Endodermal cell (in vitro differentiated cells): Measurements from ENCODE around the gene NUP88. TPM values are rescaled to one million over a fixed set of nuclear protein-coding genes. Genes with fewer than 3 reads are reported as not detected.

ENCODE experiments used
- DNase-seq: peaks from one replicate; pipeline ENCODE4 v3.0.0-alpha.2; 2017
- H3K27ac ChIP-seq: 2 replicates; pipeline ENCODE4 v1.5.1; 2013; ENCODE audit warnings: mild to moderate bottlenecking, low read depth, low read length, moderate library complexity
- H3K27me3 ChIP-seq: 2 replicates; pipeline ENCODE4 v1.6.1; 2013; ENCODE audit warnings: mild to moderate bottlenecking, low read length, moderate library complexity; ENCODE audit not compliant: insufficient read depth, control insufficient read depth, poor library complexity, severe bottlenecking
- H3K36me3 ChIP-seq: 2 replicates; pipeline ENCODE4 v1.7.0; 2013; ENCODE audit warnings: mild to moderate bottlenecking, low read length, moderate library complexity; ENCODE audit not compliant: control insufficient read depth, insufficient read depth
- H3K4me1 ChIP-seq: one replicate; pipeline ENCODE4 v1.7.0; 2013; ENCODE audit warnings: low read length; ENCODE audit not compliant: control insufficient read depth, insufficient read depth
- H3K4me3 ChIP-seq: 2 replicates; pipeline ENCODE4 v1.5.1; 2013; ENCODE audit warnings: mild to moderate bottlenecking, low read length, moderate library complexity
- H3K9ac ChIP-seq: 2 replicates; pipeline ENCODE4 v1.6.1; 2013; ENCODE audit warnings: mild to moderate bottlenecking, low read length, moderate library complexity; ENCODE audit not compliant: poor library complexity, severe bottlenecking; ENCODE audit errors: extremely low read depth
- H3K9me3 ChIP-seq: 2 replicates; pipeline ENCODE4 v1.6.1; 2013; ENCODE audit warnings: mild to moderate bottlenecking, low read length, moderate library complexity; ENCODE audit not compliant: control insufficient read depth
- H3K27ac Mint-ChIP-seq: 2 replicates; pipeline ENCODE4 v1.8.0; 2020; ENCODE audit warnings: mixed read lengths
- H3K27me3 Mint-ChIP-seq: 2 replicates; pipeline ENCODE4 v1.8.0; 2021; ENCODE audit warnings: mild to moderate bottlenecking, mixed read lengths; ENCODE audit not compliant: insufficient read depth
- H3K36me3 Mint-ChIP-seq: 2 replicates; pipeline ENCODE4 v1.8.0; 2020; ENCODE audit warnings: low read depth, mixed read lengths
- H3K4me1 Mint-ChIP-seq: 2 replicates; pipeline ENCODE4 v1.8.0; 2020; ENCODE audit warnings: mixed read lengths
- H3K4me3 Mint-ChIP-seq: 2 replicates; pipeline ENCODE4 v1.8.0; 2020; ENCODE audit warnings: mild to moderate bottlenecking, moderate library complexity, mixed read lengths
- H3K9me3 Mint-ChIP-seq: 2 replicates; pipeline ENCODE4 v1.8.0; 2020; ENCODE audit warnings: mild to moderate bottlenecking, mixed read lengths
- WGBS, 2 experiments: methylation state at CpG; one replicate each; pipeline versions ENCODE4 v1.1.5 to v1.1.7; 2013; ENCODE audit warnings: missing lambda C conversion rate in 2 of 2, mixed read lengths in 1 of 2; ENCODE audit not compliant: insufficient coverage in 1 of 2, insufficient read length in 1 of 2; 5-methylcytosine and 5-hydroxymethylcytosine counted together
- long read RNA-seq, 4 experiments: library from polyadenylated mRNA in 2 of 4; library from RNA in 1 of 4; library from capped mRNA in 1 of 4; stranded (forward) in 3 of 4; unstranded in 1 of 4; transcript quantifications; one replicate each; pipeline ENCODE4 v2.0.0, GENCODE V29; 2020 to 2021; ENCODE audit warnings: inconsistent platforms in 1 of 4
- polyA plus RNA-seq, 2 experiments: library from polyadenylated mRNA; stranded (reverse); fragments of 50-300 nt; gene quantifications; one replicate each; pipeline ENCODE4 v1.2.3, GENCODE V29; 2013
- total RNA-seq, 2 donors: library from RNA; stranded (reverse); fragmentation: NEBNext Ultra II Directional in 1 of 2; extraction: Animal tissue kit (Norgen Biotek cat#: 25700) in 1 of 2; gene quantifications; 2 replicates in 1 of 2; 3 replicates in 1 of 2; pipeline ENCODE4 v1.2.1, GENCODE V29; 2021
- TF ChIP-seq, protein P1 (sequence below): fragments of 200-600 bp; sonication (generic); conservative IDR thresholded peaks from 2 replicates; pipeline ENCODE4 v1.5.0; 2021; ENCODE audit warnings: antibody characterized with exemption, mild to moderate bottlenecking

Gene NUP88
- total RNA-seq: 10 to 100 TPM; 72.2 to 79.0 TPM
- 65.3 TPM for polyA plus RNA-seq (2013, experiment 1 of 2)
- polyA plus RNA-seq (2013, experiment 2 of 2): 56.1 TPM
- long read RNA-seq, experiment 1, transcript NUP88-207 (17 exons, 2,916 nt): major isoform, 6 of 23 reads
- long read RNA-seq, experiment 1, partial matches to known transcripts: 6 of 23 reads
- long read RNA-seq, experiment 1, other reads (novel, unspliced or antisense): 10 of 23 reads
- long read RNA-seq, experiment 2, transcript NUP88-207 (17 exons, 2,916 nt): major isoform, 90 of 128 reads
- long read RNA-seq, experiment 2, transcript NUP88-201 (17 exons, 2,194 nt): minor isoform, 8 of 128 reads
- long read RNA-seq, experiment 2, partial matches to known transcripts: 4 of 128 reads
- long read RNA-seq, experiment 2, other reads (novel, unspliced or antisense): 23 of 128 reads
- long read RNA-seq, experiment 3, transcript NUP88-201 (17 exons, 2,194 nt): minor isoform, 13 of 352 reads
- long read RNA-seq, experiment 3, transcript NUP88-207 (17 exons, 2,916 nt): major isoform, 209 of 352 reads
- long read RNA-seq, experiment 3, partial matches to known transcripts: 81 of 352 reads
- long read RNA-seq, experiment 3, other reads (novel, unspliced or antisense): 46 of 352 reads
- long read RNA-seq, experiment 4, transcript NUP88-207 (17 exons, 2,916 nt): major isoform, 7 of 18 reads
- long read RNA-seq, experiment 4, partial matches to known transcripts: 5 of 18 reads
- long read RNA-seq, experiment 4, other reads (novel, unspliced or antisense): 6 of 18 reads

DNA sequence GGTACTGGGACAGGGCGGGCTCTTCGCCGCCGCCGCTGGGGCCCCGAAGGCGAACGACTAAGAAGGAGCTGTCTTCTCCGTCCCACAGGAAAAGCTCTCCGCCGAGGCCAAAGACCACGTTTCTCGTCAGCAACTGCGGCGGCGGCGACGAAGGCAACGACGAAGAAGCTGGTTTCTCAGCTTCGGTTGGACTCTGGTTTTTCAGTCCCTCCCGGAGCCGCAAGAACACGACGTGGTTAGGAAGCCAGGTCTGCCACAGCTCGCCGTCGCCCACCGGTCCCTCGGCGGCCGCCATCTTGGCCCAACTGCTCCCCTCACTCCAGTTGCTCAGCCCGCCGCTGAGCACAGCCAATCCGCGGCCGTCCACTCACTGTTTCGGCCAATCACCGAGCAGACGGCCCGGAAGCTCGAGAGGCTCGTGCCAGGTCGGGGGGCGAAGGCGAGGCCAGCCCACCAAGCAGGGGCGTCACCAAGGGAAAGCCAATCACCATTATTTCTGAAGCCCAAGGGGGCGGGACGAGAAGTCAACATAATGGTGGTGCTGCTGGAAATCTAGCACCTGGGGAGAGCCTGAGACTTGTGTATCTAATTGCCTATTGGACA lies at the start of gene NUP88:
NUP88 (minus strand) TSS at position 307 of the 603 bp plus-strand sequence; CDS start at position 295, 12 bp downstream.
- H3K36me3 ChIP-seq: peaks cover 47% of the 10 kb centered on the region
- H3K36me3 Mint-ChIP-seq: peaks cover 33% of the 10 kb centered on the region

DNA sequence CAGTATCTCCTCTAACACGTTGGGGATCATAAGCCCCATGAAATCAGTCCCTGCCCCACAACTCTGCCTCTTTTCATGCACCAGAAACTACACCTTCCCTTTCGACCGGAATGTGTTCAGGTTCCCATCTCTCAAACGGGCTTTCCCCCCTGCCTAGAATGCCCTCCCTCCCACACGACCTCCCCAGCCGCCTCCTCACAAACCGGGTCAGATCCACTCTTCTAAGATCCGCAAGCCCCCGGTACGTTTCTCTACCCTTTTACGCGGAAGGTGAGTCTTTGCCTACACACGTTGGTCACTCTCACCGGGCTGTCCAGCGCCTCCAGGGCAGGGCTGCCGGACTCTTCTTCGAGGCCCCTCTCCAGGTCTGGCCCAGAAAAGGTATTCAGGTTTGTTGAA lies 48.6 kb upstream of the NUP88 start:
- Mint-ChIP-seq H3K27ac (peak overlapping the region; percentile 83), H3K4me3 (peak overlapping the region; percentile 82), H3K36me3 (peaks cover 16% of the 10 kb centered on the region), H3K9me3 (no peaks in the 10 kb centered on the region), H3K4me1 (peaks cover 28% of the 10 kb centered on the region), H3K27me3 (no peaks in the 10 kb centered on the region)
- WGBS, 2 experiments: 0 to 1% methylated on average over 10 to 17 of the region's 17 CpGs
- Histone ChIP-seq H3K4me3 (peak overlapping the region; percentile 94), H3K4me1 (peaks cover 12% of the 10 kb centered on the region), H3K36me3 (peaks cover 20% of the 10 kb centered on the region), H3K27me3 (no peaks in the 10 kb centered on the region), H3K9ac (peak overlapping the region; percentile 60), H3K9me3 (no peaks in the 10 kb centered on the region), H3K27ac (peak overlapping the region; percentile 40)
- TF ChIP-seq, protein P1, sequence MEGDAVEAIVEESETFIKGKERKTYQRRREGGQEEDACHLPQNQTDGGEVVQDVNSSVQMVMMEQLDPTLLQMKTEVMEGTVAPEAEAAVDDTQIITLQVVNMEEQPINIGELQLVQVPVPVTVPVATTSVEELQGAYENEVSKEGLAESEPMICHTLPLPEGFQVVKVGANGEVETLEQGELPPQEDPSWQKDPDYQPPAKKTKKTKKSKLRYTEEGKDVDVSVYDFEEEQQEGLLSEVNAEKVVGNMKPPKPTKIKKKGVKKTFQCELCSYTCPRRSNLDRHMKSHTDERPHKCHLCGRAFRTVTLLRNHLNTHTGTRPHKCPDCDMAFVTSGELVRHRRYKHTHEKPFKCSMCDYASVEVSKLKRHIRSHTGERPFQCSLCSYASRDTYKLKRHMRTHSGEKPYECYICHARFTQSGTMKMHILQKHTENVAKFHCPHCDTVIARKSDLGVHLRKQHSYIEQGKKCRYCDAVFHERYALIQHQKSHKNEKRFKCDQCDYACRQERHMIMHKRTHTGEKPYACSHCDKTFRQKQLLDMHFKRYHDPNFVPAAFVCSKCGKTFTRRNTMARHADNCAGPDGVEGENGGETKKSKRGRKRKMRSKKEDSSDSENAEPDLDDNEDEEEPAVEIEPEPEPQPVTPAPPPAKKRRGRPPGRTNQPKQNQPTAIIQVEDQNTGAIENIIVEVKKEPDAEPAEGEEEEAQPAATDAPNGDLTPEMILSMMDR: no peak
- no peak for DNase-seq

More for the DNA sequence above, at the start of gene NUP88:
- peak; percentile 100 for DNase-seq
- Mint-ChIP-seq H3K4me1 (peaks cover 11% of the 10 kb centered on the region), H3K27me3 (no peaks in the 10 kb centered on the region), H3K4me3 (peak within 1 kb of the TSS; percentile 96), H3K27ac (peak within 1 kb of the TSS; percentile 99), H3K9me3 (no peaks in the 10 kb centered on the region)
- Histone ChIP-seq H3K4me1 (no peaks in the 10 kb centered on the region), H3K4me3 (peak within 1 kb of the TSS; percentile 98), H3K9ac (peak within 1 kb of the TSS; percentile 90), H3K27ac (peak within 1 kb of the TSS; percentile 74), H3K27me3 (no peaks in the 10 kb centered on the region), H3K9me3 (no peaks in the 10 kb centered on the region)
- WGBS, 2 experiments: 0% methylated on average over 26 to 49 of the region's 49 CpGs
- TF ChIP-seq, protein P1: no peak

DNA sequence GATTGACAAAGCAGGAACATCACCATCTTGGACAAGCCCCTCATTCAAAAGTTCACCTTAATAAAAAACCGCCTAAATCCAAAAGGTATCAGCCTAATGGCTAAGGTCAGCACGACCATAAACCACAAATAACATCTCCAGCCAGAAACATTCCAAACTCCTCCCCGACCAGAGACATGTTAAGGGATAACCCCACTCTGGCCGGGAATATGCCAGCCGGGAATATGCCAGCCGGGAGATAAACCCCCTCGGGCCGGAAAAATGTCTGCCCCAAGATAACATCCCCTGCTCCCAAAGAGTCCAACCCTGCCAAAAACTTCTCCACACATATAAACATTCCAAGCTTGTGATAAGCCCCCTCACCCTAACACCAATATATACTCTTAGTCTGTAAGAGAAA lies 48.0 kb upstream of the NUP88 start:
- H3K4me1 ChIP-seq: peaks cover 12% of the 10 kb centered on the region
- TF ChIP-seq, protein P1: no peak
- 2 to 5% methylated on average over 3 to 8 of the region's 8 CpGs for WGBS, 2 experiments
- Mint-ChIP-seq H3K27ac (peak overlapping the region; percentile 83), H3K9me3 (no peaks in the 10 kb centered on the region), H3K36me3 (peaks cover 16% of the 10 kb centered on the region), H3K4me1 (peaks cover 28% of the 10 kb centered on the region), H3K27me3 (no peaks in the 10 kb centered on the region), H3K4me3 (peak overlapping the region; percentile 82)
- peaks cover 13% of the 10 kb centered on the region for H3K36me3 ChIP-seq
- peak overlapping the region; percentile 60 for H3K9ac ChIP-seq
- DNase-seq: no peak
- no peak overlapping the region for H3K27ac ChIP-seq
- H3K9me3 ChIP-seq: no peaks in the 10 kb centered on the region
- H3K4me3 ChIP-seq: peak overlapping the region; percentile 94
- H3K27me3 ChIP-seq: no peaks in the 10 kb centered on the region
